EH (cell line): ENCODE results near the gene RREB1.

Source experiments
- DNase-seq: peaks from one replicate; pipeline ENCODE4 v3.0.0-alpha.2; 2015; ENCODE audit warnings: low read depth

The RREB1 gene

DNA sequence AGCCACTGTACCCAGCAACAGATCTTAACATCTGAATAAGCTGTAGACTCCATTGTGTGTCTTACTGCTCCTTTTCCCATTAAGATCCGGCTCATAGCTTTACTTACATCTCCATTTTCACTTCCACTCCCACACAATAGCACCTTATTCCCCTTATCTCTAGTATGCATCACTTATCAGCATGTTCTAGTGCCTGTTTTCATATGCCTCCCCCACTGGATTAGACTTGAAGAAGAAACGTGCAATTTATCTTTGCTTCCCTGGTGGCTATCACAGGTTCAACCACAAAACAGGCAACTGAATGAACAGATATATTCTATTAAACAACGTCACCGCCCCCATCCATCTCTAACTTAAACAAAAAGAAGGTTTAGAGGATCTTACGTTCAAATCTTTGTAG lies 193.2 kb downstream of the RREB1 start:
- DNase-seq = no peak
